Thoracic aorta (tissue), 2 donors: ENCODE measurements around the gene LRWD1. TPM values are rescaled to one million over a fixed set of nuclear protein-coding genes. Genes with fewer than 3 reads are reported as not detected.

ENCODE experiments used
- ATAC-seq: fragments of 150-250 bp; one replicate; pipeline ENCODE4 v1.8.0; 2017; ENCODE audit warnings: low read depth; ENCODE audit not compliant: insufficient number of reproducible peaks, low FRiP score
- DNase-seq: peaks from one replicate; pipeline ENCODE4 v3.0.0-alpha.2; 2020; ENCODE audit warnings: low spot score
- H3K27ac ChIP-seq, 2 donors: fragments of 200-600 bp; sonication (generic); 1 replicate in 1 of 2; 2 replicates in 1 of 2; pipeline ENCODE4 v1.5.1; 2016; ENCODE audit warnings: mild to moderate bottlenecking in 2 of 2, moderate library complexity in 2 of 2
- H3K27me3 ChIP-seq: fragments of 200-600 bp; sonication (generic); replicated peaks from 2 replicates; pipeline ENCODE4 v1.6.0; 2016; ENCODE audit warnings: mild to moderate bottlenecking; ENCODE audit not compliant: insufficient read depth
- H3K36me3 ChIP-seq: fragments of 200-600 bp; sonication (generic); one replicate; pipeline ENCODE4 v1.5.1; 2016
- H3K4me1 ChIP-seq, 2 donors: fragments of 200-600 bp; sonication (generic); 1 replicate in 1 of 2; 2 replicates in 1 of 2; pipeline versions ENCODE4 v1.5.1 to v1.6.0; 2016; ENCODE audit warnings: low read depth in 2 of 2, mild to moderate bottlenecking in 1 of 2; ENCODE audit not compliant: control insufficient read depth in 1 of 2
- H3K4me3 ChIP-seq: fragments of 200-600 bp; sonication (generic); 2 replicates; pipeline ENCODE4 v1.5.1; 2016; ENCODE audit warnings: mild to moderate bottlenecking
- H3K9me3 ChIP-seq: fragments of 200-600 bp; sonication (generic); 2 replicates; pipeline ENCODE4 v1.5.1; 2016
- CTCF ChIP-seq: fragments of 200-600 bp; sonication (generic); IDR thresholded peaks from one replicate; pipeline ENCODE4 v1.5.1; 2019; ENCODE audit warnings: antibody characterized with exemption
- total RNA-seq, 2 donors: library from RNA; depleted of rRNA; stranded (reverse); fragments of >200 nt; gene quantifications; one replicate each; pipeline versions ENCODE4 v1.1.0 to v1.2.3, GENCODE V29; 2016

LRWD1 gene
- total RNA-seq, 2 donors from 2014 or later: 7.9 to 10.9 TPM

GRCh38 chr7:102444961-102445673 is 19.7 kb upstream of the LRWD1 start:
- Histone ChIP-seq H3K4me1 (no peaks in the 10 kb centered on the region), H3K9me3 (no peaks in the 10 kb centered on the region), H3K27me3 (no peaks in the 10 kb centered on the region), H3K27ac (no peak overlapping the region), H3K36me3 (peaks cover 12% of the 10 kb centered on the region), H3K4me3 (no peak overlapping the region)
- DNase-seq (no peak), ATAC-seq (no peak)
- TF ChIP-seq CTCF: no peak

GRCh38 chr7:102445674-102446071 is 19.1 kb upstream of the LRWD1 start:
- no peak for TF ChIP-seq CTCF
- ATAC-seq (no peak), DNase-seq (no peak)
- Histone ChIP-seq H3K36me3 (peaks cover 12% of the 10 kb centered on the region), H3K4me1 (no peaks in the 10 kb centered on the region), H3K4me3 (no peak overlapping the region), H3K9me3 (no peaks in the 10 kb centered on the region), H3K27me3 (no peaks in the 10 kb centered on the region), H3K27ac (no peak overlapping the region)

- Histone ChIP-seq H3K36me3 (peaks cover 12% of the 10 kb centered on the region), H3K27me3 (no peaks in the 10 kb centered on the region), H3K9me3 (no peaks in the 10 kb centered on the region), H3K4me1 (no peaks in the 10 kb centered on the region), H3K4me3 (no peak overlapping the region), H3K27ac (no peak overlapping the region)
- DNase-seq: no peak
- no peak for ATAC-seq
- TF ChIP-seq CTCF: no peak
Measured at GRCh38 chr7:102446387-102447156, 18.2 kb upstream of the LRWD1 start.

GRCh38 chr7:102447311-102447710 is 17.5 kb upstream of the LRWD1 start:
- H3K9me3 ChIP-seq: no peaks in the 10 kb centered on the region
- peaks cover 12% of the 10 kb centered on the region for H3K36me3 ChIP-seq
- no peak overlapping the region for H3K4me3 ChIP-seq
- no peaks in the 10 kb centered on the region for H3K4me1 ChIP-seq
- no peak overlapping the region for H3K27ac ChIP-seq
- no peak for DNase-seq
- no peaks in the 10 kb centered on the region for H3K27me3 ChIP-seq
- no peak for TF ChIP-seq CTCF
- ATAC-seq: no peak

- TF ChIP-seq CTCF: no peak
- H3K27me3 ChIP-seq: no peaks in the 10 kb centered on the region
- H3K36me3 ChIP-seq: peaks cover 12% of the 10 kb centered on the region
- no peak overlapping the region for H3K27ac ChIP-seq
- peaks cover 0 to 5% of the 10 kb centered on the region in 2 donors for H3K4me1 ChIP-seq
- no peak overlapping the region for H3K4me3 ChIP-seq
- H3K9me3 ChIP-seq: no peaks in the 10 kb centered on the region
- no peak for DNase-seq
- ATAC-seq: no peak
Measured at GRCh38 chr7:102449136-102449535, 15.6 kb upstream of the LRWD1 start.
